Amniotic stem cell (primary cell): ENCODE data around the gene DPH6.
"Not testable (repeated sequence)": the region's sequence is repeated elsewhere in the genome, so short reads cannot be mapped to it uniquely, and the experiment has no call there.

Experiments used
- DNase-seq: peaks from one replicate; lab custom pipeline; 2025; lab: John Stamatoyannopoulos, UW

DPH6 gene

GRCh38 chr15:35485411-35485810 lies 60.6 kb downstream of the DPH6 start:
- no peak for DNase-seq

GRCh38 chr15:35484231-35484945 lies 61.6 kb downstream of the DPH6 start:
- DNase-seq, result no peak

- DNase-seq, result peak; percentile 57
Observed at GRCh38 chr15:35481992-35482391, 64.0 kb downstream of the DPH6 start.

- no peak for DNase-seq
Observed at GRCh38 chr15:35481064-35481463, 64.9 kb downstream of the DPH6 start.

GRCh38 chr15:35479423-35479822 lies 66.5 kb downstream of the DPH6 start:
- DNase-seq, result no peak

- DNase-seq, result no peak
Observed at GRCh38 chr15:35477312-35478262, 68.4 kb downstream of the DPH6 start.

GRCh38 chr15:35471024-35471423 lies 74.9 kb downstream of the DPH6 start:
- DNase-seq, result no peak

- no peak for DNase-seq
Observed at GRCh38 chr15:35470441-35470840, 75.5 kb downstream of the DPH6 start.

GRCh38 chr15:35466476-35466875 lies 79.5 kb downstream of the DPH6 start:
- DNase-seq, result no peak

GRCh38 chr15:35465783-35466182 lies 80.2 kb downstream of the DPH6 start:
- no peak for DNase-seq

GRCh38 chr15:35460616-35461015 lies 85.3 kb downstream of the DPH6 start:
- DNase-seq, result no peak

- DNase-seq, result no peak
Observed at GRCh38 chr15:35458176-35458856, 87.6 kb downstream of the DPH6 start.

- no peak for DNase-seq
Observed at GRCh38 chr15:35455201-35455600, 90.8 kb downstream of the DPH6 start.

GRCh38 chr15:35450492-35450891 lies 95.5 kb downstream of the DPH6 start:
- DNase-seq, result no peak

GRCh38 chr15:35448294-35448693 lies 97.7 kb downstream of the DPH6 start:
- no peak for DNase-seq

GRCh38 chr15:35445891-35446290 lies 100.1 kb downstream of the DPH6 start:
- DNase-seq, result no peak

GRCh38 chr15:35444557-35445204 lies 101.3 kb downstream of the DPH6 start:
- DNase-seq, result no peak

GRCh38 chr15:35443376-35443775 lies 102.6 kb downstream of the DPH6 start:
- DNase-seq, result no peak

- DNase-seq, result no peak
Observed at GRCh38 chr15:35442742-35443141, 103.2 kb downstream of the DPH6 start.

- not testable (repeated sequence) for DNase-seq
Observed at GRCh38 chr15:35441279-35441678, 104.7 kb downstream of the DPH6 start.

GRCh38 chr15:35440265-35440664 lies 105.7 kb downstream of the DPH6 start:
- no peak for DNase-seq

- DNase-seq, result peak; percentile 44
Observed at GRCh38 chr15:35439291-35439690, 106.7 kb downstream of the DPH6 start.
